ENCODE results near the gene VPS11. TPM values are rescaled to one million over a fixed set of nuclear protein-coding genes. Genes with fewer than 3 reads are reported as not detected.
"Not testable (repeated sequence)": the region's sequence is repeated elsewhere in the genome, so short reads cannot be mapped to it uniquely, and the experiment has no call there.

VPS11 gene
- total RNA-seq, 1 donor from 2014 or later: 36.9 TPM

- no peak for DNase-seq (ENCODE audit: extremely low read depth, low read depth, low spot score)
Observed at GRCh38 chr11:119100994-119101758, 33.6 kb downstream of the VPS11 start.

GRCh38 chr11:119101759-119102423, 34.3 kb downstream of the VPS11 start, which contains the start of gene DPAGT1:
DPAGT1 (minus strand) TSS chr11:119101853; CDS start chr11:119101655, 198 bp downstream.
- peak; percentile 82 for DNase-seq (ENCODE audit: extremely low read depth, low read depth, low spot score)

GRCh38 chr11:119103161-119103664, 35.6 kb downstream of the VPS11 start:
- DNase-seq (ENCODE audit: extremely low read depth, low read depth, low spot score): not testable (repeated sequence)

GRCh38 chr11:119103793-119104192, 36.2 kb downstream of the VPS11 start:
- DNase-seq (ENCODE audit: extremely low read depth, low read depth, low spot score): no peak

- no peak for DNase-seq (ENCODE audit: extremely low read depth, low read depth, low spot score)
Observed at GRCh38 chr11:119106564-119107537, 39.2 kb downstream of the VPS11 start, which contains the start of gene C2CD2L. C2CD2L (plus strand) TSS chr11:119107344; CDS start chr11:119107742, 398 bp downstream.

GRCh38 chr11:119107538-119108145, 40.0 kb downstream of the VPS11 start:
- no peak for DNase-seq (ENCODE audit: extremely low read depth, low read depth, low spot score)

- no peak for DNase-seq (ENCODE audit: extremely low read depth, low read depth, low spot score)
Observed at GRCh38 chr11:119108146-119108856, 40.7 kb downstream of the VPS11 start.

- no peak for DNase-seq (ENCODE audit: extremely low read depth, low read depth, low spot score)
Observed at GRCh38 chr11:119108857-119109221, 41.2 kb downstream of the VPS11 start.

GRCh38 chr11:119109843-119110242, 42.2 kb downstream of the VPS11 start:
- DNase-seq (ENCODE audit: extremely low read depth, low read depth, low spot score): no peak

GRCh38 chr11:119110439-119110838, 42.8 kb downstream of the VPS11 start:
- DNase-seq (ENCODE audit: extremely low read depth, low read depth, low spot score): no peak

GRCh38 chr11:119111361-119111925, 43.8 kb downstream of the VPS11 start:
- DNase-seq (ENCODE audit: extremely low read depth, low read depth, low spot score): no peak

GRCh38 chr11:119112314-119113020, 44.8 kb downstream of the VPS11 start:
- DNase-seq (ENCODE audit: extremely low read depth, low read depth, low spot score): no peak

- DNase-seq (ENCODE audit: extremely low read depth, low read depth, low spot score): no peak
Observed at GRCh38 chr11:119113716-119114115, 46.1 kb downstream of the VPS11 start.

GRCh38 chr11:119114351-119114750, 46.7 kb downstream of the VPS11 start:
- no peak for DNase-seq (ENCODE audit: extremely low read depth, low read depth, low spot score)

- DNase-seq (ENCODE audit: extremely low read depth, low read depth, low spot score): no peak
Observed at GRCh38 chr11:119115484-119116234, 48.0 kb downstream of the VPS11 start.

- no peak for DNase-seq (ENCODE audit: extremely low read depth, low read depth, low spot score)
Observed at GRCh38 chr11:119116235-119116594, 48.6 kb downstream of the VPS11 start.

- no peak for DNase-seq (ENCODE audit: extremely low read depth, low read depth, low spot score)
Observed at GRCh38 chr11:119116601-119117000, 49.0 kb downstream of the VPS11 start.
